A673 (cell line): ENCODE measurements around the gene CBX2.

Experiments
- CTCF ChIP-seq: fragments of 300-800, 200-600 bp; sonication (generic); conservative IDR thresholded peaks from 2 replicates; pipeline ENCODE4 v1.5.1; 2017; ENCODE audit warnings: low read depth, mild to moderate bottlenecking, antibody characterized with exemption, low read length, moderate library complexity, mixed read lengths
- EZH2 ChIP-seq: fragments of 200-600 bp; sonication (generic); IDR thresholded peaks from 2 replicates; pipeline ENCODE4 v1.6.1; 2017; ENCODE audit warnings: borderline replicate concordance, low read depth, mild to moderate bottlenecking, mixed read lengths, antibody characterized with exemption, low read length; ENCODE audit not compliant: poor library complexity, severe bottlenecking

GRCh38 chr17:79788455-79788854 lies 10.5 kb downstream of the CBX2 start:
- TF ChIP-seq CTCF (no peak), EZH2 (no peak)
